ENCODE data around the gene MAP4.
"Not testable (repeated sequence)": the region's sequence is repeated elsewhere in the genome, so short reads cannot be mapped to it uniquely, and the experiment has no call there.

Gene MAP4

DNA sequence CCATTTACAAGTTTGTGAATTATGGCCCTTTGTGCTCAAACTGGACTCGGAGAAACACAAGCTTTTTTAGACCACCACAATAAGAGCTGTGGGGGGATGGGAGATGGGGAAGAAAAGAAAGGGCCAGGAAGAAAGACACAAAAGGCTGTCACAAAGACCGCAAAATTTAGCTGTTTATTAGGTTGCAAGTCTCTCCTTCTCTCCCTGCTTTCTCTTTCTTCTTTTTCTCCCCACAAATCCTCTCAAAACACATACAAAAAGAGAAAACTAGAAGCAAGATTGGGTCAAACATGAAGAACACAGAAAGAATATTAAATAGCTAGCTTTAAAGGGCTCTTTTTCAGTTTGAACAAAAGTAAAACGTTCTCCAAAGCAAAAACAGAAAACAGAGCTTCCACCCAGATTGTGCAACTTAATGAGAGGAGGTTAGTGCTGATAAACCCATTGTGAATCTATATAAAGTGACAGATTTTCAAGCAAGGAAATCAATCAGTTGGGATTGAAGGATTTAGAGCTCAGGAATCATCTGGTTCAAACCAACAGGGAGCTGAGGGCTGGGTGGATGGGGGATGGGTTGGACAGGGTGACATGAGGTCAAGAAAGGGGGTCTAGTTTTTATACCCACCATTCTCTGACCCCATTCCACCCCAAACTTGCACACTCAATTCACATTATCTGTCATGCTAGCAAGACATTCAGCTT is 125.9 kb downstream of the MAP4 start:
- no peak for DNase-seq (ENCODE audit: low spot score)
- no peaks in the 10 kb centered on the region for H3K27me3 Mint-ChIP-seq (ENCODE audit: low read depth)
- peaks cover 15% of the 10 kb centered on the region for H3K36me3 Mint-ChIP-seq (ENCODE audit: low read depth)
- H3K4me3 Mint-ChIP-seq: no peak overlapping the region
- H3K4me1 Mint-ChIP-seq (ENCODE audit: low read depth): peaks cover 5% of the 10 kb centered on the region
- H3K27ac Mint-ChIP-seq: no peak overlapping the region
- no peaks in the 10 kb centered on the region for H3K9me3 Mint-ChIP-seq

DNA sequence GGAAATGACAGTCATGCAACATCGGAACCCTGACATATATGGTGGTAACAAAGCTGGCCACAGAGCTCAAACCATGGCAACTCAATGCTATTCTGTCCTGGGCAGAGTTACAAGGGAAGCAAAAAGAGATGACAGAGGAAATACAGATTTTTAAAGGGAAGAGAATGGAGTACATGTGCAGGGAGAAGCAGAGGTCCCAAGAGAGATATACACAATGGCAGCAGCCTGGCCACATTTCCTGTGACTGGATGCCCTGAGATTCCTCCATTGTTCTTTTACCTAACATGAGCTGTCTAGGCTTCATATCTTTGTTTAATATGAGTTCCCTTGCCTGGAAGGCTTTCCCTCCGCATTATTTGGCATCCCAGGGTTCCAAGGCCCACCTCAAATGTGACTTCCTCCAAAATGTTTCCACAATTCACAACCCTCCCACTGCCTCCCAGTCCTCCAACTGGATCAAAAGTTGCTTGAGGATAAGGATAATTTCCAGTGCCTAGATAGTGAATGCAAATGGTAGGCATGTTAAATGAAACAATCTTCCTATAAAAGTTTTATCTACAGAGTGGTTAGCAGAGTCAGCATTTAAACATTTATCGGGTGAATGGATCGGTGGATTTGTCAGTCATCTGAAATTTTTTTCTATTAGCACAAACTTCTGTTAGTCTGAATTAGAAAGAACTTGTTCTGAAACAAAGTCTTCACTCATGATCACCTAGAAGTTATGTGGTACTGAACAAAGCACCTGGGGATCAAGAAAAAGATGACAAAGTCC is 127.0 kb downstream of the MAP4 start:
- H3K4me3 Mint-ChIP-seq: no peak overlapping the region
- H3K9me3 Mint-ChIP-seq: no peaks in the 10 kb centered on the region
- H3K27ac Mint-ChIP-seq: no peak overlapping the region
- no peak for DNase-seq (ENCODE audit: low spot score)
- H3K27me3 Mint-ChIP-seq (ENCODE audit: low read depth): no peaks in the 10 kb centered on the region
- peaks cover 13% of the 10 kb centered on the region for H3K4me1 Mint-ChIP-seq (ENCODE audit: low read depth)
- peaks cover 23% of the 10 kb centered on the region for H3K36me3 Mint-ChIP-seq (ENCODE audit: low read depth)

DNA sequence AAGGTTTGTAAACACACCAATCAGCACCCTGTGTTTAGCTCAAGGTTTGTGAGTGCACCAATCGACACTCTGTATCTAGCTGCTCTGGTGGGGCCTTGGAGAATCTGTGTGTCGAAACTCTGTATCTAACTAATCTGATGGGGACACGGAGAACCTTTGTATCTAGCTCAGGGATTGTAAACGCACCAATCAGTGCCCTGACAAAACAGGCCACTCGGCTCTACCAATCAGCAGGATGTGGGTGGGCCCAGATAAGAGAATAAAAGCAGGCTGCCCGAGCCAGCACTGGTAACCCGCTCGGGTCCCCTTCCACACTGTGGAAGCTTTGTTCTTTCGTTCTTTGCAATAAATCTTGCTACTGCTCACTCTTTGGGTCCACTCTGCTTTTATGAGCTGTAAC is 128.2 kb downstream of the MAP4 start:
- DNase-seq (ENCODE audit: low spot score); H3K4me1 Mint-ChIP-seq (ENCODE audit: low read depth); H3K27ac Mint-ChIP-seq; H3K9me3 Mint-ChIP-seq; H3K27me3 Mint-ChIP-seq (ENCODE audit: low read depth); H3K4me3 Mint-ChIP-seq: not testable (repeated sequence)
- H3K36me3 Mint-ChIP-seq (ENCODE audit: low read depth): peaks cover 22% of the 10 kb centered on the region

DNA sequence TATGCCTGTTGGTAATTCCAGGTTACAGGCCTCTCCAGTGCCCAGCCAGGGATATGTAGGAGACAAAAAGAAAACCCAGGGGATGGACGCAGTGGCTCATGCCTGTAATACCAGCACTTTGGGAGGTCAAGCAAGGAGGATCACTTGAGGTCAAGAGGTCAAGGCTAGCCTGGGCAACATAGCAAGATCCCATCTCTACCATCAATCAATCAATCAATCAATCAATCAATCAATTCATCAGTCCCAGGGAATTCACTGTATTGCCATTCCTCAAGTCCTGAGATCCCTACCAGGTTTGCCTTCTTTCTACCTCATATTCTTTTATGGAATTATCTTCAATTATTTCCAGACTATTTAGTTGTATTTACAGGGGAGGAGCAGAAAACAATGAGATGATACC is 131.0 kb downstream of the MAP4 start:
- peak overlapping the region; percentile 5 for H3K27ac Mint-ChIP-seq
- no peak for DNase-seq (ENCODE audit: low spot score)
- H3K9me3 Mint-ChIP-seq: no peaks in the 10 kb centered on the region
- H3K36me3 Mint-ChIP-seq (ENCODE audit: low read depth): peaks cover 24% of the 10 kb centered on the region
- H3K27me3 Mint-ChIP-seq (ENCODE audit: low read depth): no peaks in the 10 kb centered on the region
- H3K4me1 Mint-ChIP-seq (ENCODE audit: low read depth): peaks cover 7% of the 10 kb centered on the region
- H3K4me3 Mint-ChIP-seq: no peak overlapping the region

DNA sequence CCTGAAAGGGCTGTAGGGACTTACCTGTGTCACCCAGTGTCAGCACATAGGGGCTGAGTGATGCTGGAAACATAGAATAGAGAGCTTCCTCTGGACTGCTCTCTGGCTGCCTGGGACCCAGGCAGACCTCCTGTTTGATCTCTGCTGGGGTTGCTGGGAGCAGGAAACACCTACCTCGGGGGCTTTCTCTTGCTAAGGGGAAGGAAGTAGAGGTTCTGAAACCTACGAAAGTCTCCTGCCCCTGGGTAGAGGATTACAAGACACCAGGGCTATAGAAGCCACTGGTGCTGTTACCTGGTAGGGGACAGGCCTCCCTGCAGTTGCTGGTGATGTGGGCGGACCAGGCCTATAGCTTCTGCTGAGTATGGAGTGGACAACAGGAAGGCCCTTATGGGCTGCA is 131.6 kb downstream of the MAP4 start:
- Mint-ChIP-seq H3K9me3 (no peaks in the 10 kb centered on the region), H3K27ac (no peak overlapping the region), H3K4me1 (ENCODE audit: low read depth) (peaks cover 7% of the 10 kb centered on the region), H3K27me3 (ENCODE audit: low read depth) (no peaks in the 10 kb centered on the region), H3K36me3 (ENCODE audit: low read depth) (peaks cover 24% of the 10 kb centered on the region), H3K4me3 (no peak overlapping the region)
- no peak for DNase-seq (ENCODE audit: low spot score)

DNA sequence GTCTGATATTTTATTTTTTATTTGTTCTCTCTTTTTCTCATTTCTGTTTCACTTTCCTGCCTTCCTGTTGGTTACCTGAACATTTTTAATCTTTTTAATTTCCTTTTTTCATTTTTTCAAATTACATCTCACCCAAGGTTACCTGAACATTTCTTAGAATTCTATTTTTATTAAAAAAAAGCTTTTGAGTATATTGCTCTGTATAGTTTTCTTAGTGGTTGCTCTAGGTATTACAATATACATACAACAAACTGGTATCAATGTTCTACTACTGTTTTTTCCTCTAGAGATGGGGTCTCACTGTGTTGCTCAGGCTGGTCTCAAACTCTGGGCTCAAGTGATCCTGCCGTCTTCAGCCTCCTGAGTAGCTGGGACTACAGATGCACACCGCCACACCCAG is 133.9 kb downstream of the MAP4 start:
- peaks cover 18% of the 10 kb centered on the region for H3K36me3 Mint-ChIP-seq (ENCODE audit: low read depth)
- DNase-seq (ENCODE audit: low spot score): no peak
- H3K27ac Mint-ChIP-seq: no peak overlapping the region
- H3K9me3 Mint-ChIP-seq: no peaks in the 10 kb centered on the region
- H3K4me1 Mint-ChIP-seq (ENCODE audit: low read depth): peaks cover 7% of the 10 kb centered on the region
- no peaks in the 10 kb centered on the region for H3K27me3 Mint-ChIP-seq (ENCODE audit: low read depth)
- no peak overlapping the region for H3K4me3 Mint-ChIP-seq

DNA sequence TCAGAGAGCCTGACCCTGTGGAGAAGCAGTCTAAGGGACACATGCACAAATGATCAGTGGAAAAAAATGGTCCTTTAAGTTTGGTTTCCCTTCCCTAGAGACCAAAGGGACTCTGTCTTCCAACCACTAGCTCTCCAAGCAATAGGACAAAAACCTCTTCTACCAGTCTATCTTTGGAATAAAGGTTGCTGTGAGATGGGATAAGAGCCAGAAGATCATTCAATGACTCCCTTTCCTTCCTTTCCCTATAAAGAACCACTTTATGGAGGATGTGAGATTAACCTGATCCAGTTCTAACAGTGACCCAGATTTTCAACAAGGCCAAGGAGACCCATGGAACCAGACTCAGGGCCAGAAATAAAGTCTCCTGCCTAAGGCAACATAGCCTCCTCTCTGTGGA is 138.5 kb downstream of the MAP4 start:
- no peak overlapping the region for H3K27ac Mint-ChIP-seq
- no peaks in the 10 kb centered on the region for H3K9me3 Mint-ChIP-seq
- peaks cover 3% of the 10 kb centered on the region for H3K4me1 Mint-ChIP-seq (ENCODE audit: low read depth)
- no peaks in the 10 kb centered on the region for H3K27me3 Mint-ChIP-seq (ENCODE audit: low read depth)
- H3K36me3 Mint-ChIP-seq (ENCODE audit: low read depth): peaks cover 16% of the 10 kb centered on the region
- no peak overlapping the region for H3K4me3 Mint-ChIP-seq
- no peak for DNase-seq (ENCODE audit: low spot score)

DNA sequence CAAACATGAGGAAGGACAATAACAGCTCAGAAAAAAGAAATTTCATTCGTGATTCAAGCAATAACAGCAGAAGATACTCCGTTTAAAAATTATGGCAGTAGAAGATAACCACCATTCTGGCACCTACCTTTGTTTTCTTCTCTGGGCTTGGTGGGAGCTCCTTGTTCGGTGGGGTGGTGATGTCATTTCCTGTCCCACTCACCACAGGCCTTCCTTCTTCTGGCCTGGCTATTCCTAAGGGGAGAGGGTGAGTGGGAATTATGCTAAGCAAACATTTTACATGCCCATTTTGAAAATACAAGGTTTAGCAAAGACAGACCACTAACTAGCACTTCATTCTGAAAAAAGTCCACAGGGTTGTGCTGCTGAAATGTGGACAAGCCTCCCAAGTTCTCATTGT is 138.9 kb downstream of the MAP4 start:
- Mint-ChIP-seq H3K4me1 (ENCODE audit: low read depth) (peaks cover 3% of the 10 kb centered on the region), H3K9me3 (no peaks in the 10 kb centered on the region), H3K4me3 (no peak overlapping the region), H3K36me3 (ENCODE audit: low read depth) (peaks cover 16% of the 10 kb centered on the region), H3K27me3 (ENCODE audit: low read depth) (no peaks in the 10 kb centered on the region), H3K27ac (no peak overlapping the region)
- no peak for DNase-seq (ENCODE audit: low spot score)

DNA sequence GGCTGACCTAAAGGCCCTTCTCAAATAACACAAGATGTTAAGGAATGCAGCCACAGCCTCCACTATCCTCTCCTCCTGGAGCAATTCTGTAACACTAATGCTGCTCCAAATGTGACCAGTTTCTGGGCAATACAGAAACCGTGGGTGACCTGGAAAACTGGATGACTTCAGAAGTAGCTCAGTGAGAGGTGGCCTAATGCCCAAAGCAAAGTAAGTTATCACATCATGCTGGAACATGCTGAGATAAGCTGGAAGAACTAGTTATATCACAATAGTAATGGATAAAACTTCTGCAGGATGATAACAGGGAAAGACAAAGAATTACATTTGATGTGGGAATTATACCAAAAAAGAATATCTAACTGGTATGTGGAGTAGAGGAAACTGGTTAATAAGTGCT is 141.3 kb downstream of the MAP4 start:
- H3K36me3 Mint-ChIP-seq (ENCODE audit: low read depth): peaks cover 17% of the 10 kb centered on the region
- no peaks in the 10 kb centered on the region for H3K9me3 Mint-ChIP-seq

DNA sequence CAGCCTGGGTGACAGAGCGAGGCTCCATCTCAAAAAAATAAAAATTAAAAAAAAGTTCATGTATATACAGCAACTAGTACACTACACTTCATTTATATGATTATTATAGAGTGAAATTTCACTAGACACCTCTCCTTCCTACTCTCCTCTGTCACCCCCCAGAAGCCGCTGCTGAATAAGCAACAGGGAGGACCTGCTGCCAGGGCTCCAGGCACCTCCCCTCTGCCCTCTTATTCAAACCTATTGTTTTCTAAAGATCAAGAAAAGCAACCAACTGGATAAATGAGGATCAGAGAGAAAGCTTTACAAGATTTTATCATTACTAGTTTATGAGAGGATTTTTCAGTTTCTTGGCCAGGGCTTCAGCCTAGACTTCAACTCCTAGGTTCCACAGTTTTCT is 141.8 kb downstream of the MAP4 start:
- no peak overlapping the region for H3K4me3 Mint-ChIP-seq
- peaks cover 19% of the 10 kb centered on the region for H3K36me3 Mint-ChIP-seq (ENCODE audit: low read depth)
- no peak overlapping the region for H3K27ac Mint-ChIP-seq
- H3K4me1 Mint-ChIP-seq (ENCODE audit: low read depth): peaks cover 3% of the 10 kb centered on the region
- no peak for DNase-seq (ENCODE audit: low spot score)
- H3K27me3 Mint-ChIP-seq (ENCODE audit: low read depth): no peaks in the 10 kb centered on the region
- H3K9me3 Mint-ChIP-seq: no peaks in the 10 kb centered on the region

More for the DNA sequence above, 141.3 kb downstream of the MAP4 start:
- Mint-ChIP-seq H3K27ac (no peak overlapping the region), H3K4me3 (no peak overlapping the region), H3K4me1 (ENCODE audit: low read depth) (peaks cover 3% of the 10 kb centered on the region), H3K27me3 (ENCODE audit: low read depth) (no peaks in the 10 kb centered on the region)
- DNase-seq (ENCODE audit: low spot score): no peak

DNA sequence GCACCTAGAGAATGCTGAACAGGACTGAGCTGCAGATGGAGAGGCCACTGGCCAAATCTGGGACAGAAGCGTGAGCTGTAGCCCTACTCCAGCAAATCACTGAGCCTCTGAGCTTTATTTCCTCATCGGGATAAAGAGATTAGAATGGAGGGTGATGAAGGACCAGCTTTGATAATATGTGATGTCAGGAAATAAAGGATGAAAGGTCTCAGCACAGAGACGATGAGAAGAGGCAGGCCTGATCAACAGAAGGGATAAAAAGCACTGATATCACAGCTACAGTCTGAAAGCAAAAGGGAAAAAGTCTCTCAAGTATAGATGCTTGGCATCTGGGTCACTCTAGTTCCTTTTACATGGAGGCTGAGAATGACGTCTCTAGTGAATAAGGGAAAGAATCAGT is 143.3 kb downstream of the MAP4 start:
- Mint-ChIP-seq H3K4me3 (no peak overlapping the region), H3K27ac (no peak overlapping the region), H3K9me3 (no peaks in the 10 kb centered on the region), H3K36me3 (ENCODE audit: low read depth) (peaks cover 26% of the 10 kb centered on the region), H3K27me3 (ENCODE audit: low read depth) (no peaks in the 10 kb centered on the region), H3K4me1 (ENCODE audit: low read depth) (peaks cover 3% of the 10 kb centered on the region)
- no peak for DNase-seq (ENCODE audit: low spot score)

DNA sequence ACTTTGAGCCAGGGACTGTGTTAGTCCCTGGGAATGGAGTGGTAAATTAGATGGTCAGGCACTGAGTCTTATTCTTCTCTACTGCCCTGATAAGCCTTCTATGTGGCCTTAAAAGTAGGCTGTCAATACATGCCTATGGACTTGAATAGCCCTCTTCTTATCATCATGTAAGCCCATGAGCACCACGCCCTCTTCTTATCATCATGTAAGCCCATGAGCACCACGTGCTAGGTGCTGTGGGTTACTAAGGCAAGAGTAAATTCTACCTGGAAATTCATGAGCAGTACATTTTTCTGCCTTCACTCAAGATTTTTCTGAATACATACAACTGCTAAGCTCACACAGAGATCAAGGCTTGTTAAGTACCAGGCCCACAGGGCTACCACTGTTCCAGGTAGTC is 144.8 kb downstream of the MAP4 start:
- Mint-ChIP-seq H3K36me3 (ENCODE audit: low read depth) (peaks cover 22% of the 10 kb centered on the region), H3K4me3 (no peak overlapping the region), H3K4me1 (ENCODE audit: low read depth) (no peaks in the 10 kb centered on the region), H3K27ac (no peak overlapping the region), H3K9me3 (no peaks in the 10 kb centered on the region), H3K27me3 (ENCODE audit: low read depth) (no peaks in the 10 kb centered on the region)
- no peak for DNase-seq (ENCODE audit: low spot score)

DNA sequence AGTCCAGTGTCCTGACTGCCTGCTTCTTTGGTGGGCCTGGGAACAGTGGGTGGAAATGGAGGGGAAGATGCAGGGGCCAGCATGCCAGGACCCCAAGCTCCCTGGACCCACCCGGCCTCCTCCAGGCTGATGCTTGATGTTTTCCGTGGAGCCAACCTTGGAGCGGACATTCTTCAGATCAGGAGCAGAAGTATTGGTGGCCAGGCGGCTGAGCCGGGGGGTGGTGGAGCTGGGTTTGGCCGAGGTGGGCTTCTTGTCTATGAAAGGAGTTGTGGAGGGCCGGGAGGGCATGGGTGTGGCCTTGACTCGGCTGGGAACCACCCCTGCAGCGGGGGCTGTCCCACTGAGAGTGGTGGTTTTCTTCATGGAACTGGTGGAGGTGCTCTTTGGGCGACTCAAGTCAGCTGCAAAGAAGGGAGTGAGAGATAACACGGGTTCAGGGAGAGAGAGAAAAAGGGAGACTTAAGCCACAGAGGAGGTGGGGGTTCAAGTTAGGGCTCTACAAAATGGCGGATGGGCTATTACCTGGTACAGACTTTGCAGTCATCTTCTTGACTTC is 145.4 kb downstream of the MAP4 start:
- H3K27ac Mint-ChIP-seq: no peak overlapping the region
- H3K9me3 Mint-ChIP-seq: no peaks in the 10 kb centered on the region
- H3K27me3 Mint-ChIP-seq (ENCODE audit: low read depth): no peaks in the 10 kb centered on the region
- H3K4me1 Mint-ChIP-seq (ENCODE audit: low read depth): no peaks in the 10 kb centered on the region
- no peak for DNase-seq (ENCODE audit: low spot score)
- peaks cover 26% of the 10 kb centered on the region for H3K36me3 Mint-ChIP-seq (ENCODE audit: low read depth)
- H3K4me3 Mint-ChIP-seq: no peak overlapping the region

DNA sequence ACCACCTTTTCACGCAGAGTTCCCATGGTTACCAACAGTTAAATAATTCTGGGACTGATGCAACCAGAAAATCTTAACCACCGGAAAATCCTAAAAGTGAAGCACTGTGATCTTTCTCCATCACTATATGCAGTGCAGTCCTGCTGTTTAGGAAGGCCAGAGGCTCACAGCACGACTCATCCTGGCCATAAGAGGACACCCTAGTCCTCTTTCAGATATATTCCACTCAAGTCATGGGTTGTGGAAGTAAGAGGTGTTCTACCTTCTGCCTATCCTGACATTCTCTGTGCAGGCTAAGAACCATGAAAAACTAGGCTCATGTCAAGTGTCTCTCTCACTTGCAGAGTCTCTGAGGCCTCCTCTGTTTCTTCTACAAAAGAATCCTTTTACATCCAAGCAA is 146.1 kb downstream of the MAP4 start:
- peaks cover 29% of the 10 kb centered on the region for H3K36me3 Mint-ChIP-seq (ENCODE audit: low read depth)
- no peaks in the 10 kb centered on the region for H3K4me1 Mint-ChIP-seq (ENCODE audit: low read depth)
- DNase-seq (ENCODE audit: low spot score): no peak
- H3K27me3 Mint-ChIP-seq (ENCODE audit: low read depth): no peaks in the 10 kb centered on the region
- H3K4me3 Mint-ChIP-seq: no peak overlapping the region
- H3K9me3 Mint-ChIP-seq: no peaks in the 10 kb centered on the region
- no peak overlapping the region for H3K27ac Mint-ChIP-seq

Data from T-helper 2 cell treated with Interferon-gamma antibody and Interleukin-4, amounts not matched to agents 5 μg/mL and 100 μg/mL, for 36 hours (primary cell).